GM12878 (cell line): ENCODE data around the gene ANGEL2. TPM values are rescaled to one million over a fixed set of nuclear protein-coding genes. Genes with fewer than 3 reads are reported as not detected.

ENCODE experiments used
- ATAC-seq: fragments of 200-7000 bp; cut with Tn5 transposase; 3 replicates; pipeline ENCODE4 v1.9.1; 2020; ENCODE audit warnings: mild to moderate bottlenecking, moderate library complexity
- BruUV-seq: library from RNA; stranded (reverse); fragments of 400-500 nt; replicated peaks from 2 replicates; lab custom pipeline; 2021; lab: Mats Ljungman, UMichigan
- CTCF ChIA-PET: fragments of 300-600 bp; sonication (Branson Sonifier 250); formaldehyde crosslinking; extraction: SDS; loops from one replicate; lab custom pipeline; 2021; ENCODE audit warnings: inconsistent platforms; lab: Yijun Ruan, JAX
- POLR2A ChIA-PET: fragments of 350-600 bp; formaldehyde crosslinking; extraction: SDS; loops from one replicate; lab custom pipeline; 2021; ENCODE audit warnings: inconsistent platforms; lab: Charles Lee
- RAD21 ChIA-PET: fragments of 300-600 bp; sonication (Branson Sonifier 250); formaldehyde crosslinking; loops from one replicate; lab custom pipeline; 2023; ENCODE audit warnings: antibody characterized with exemption; ENCODE audit not compliant: unreplicated experiment; lab: Charles Lee
- SMC1A ChIA-PET: fragments of 300-600 bp; sonication (Branson Sonifier 250); formaldehyde crosslinking; loops from one replicate; lab custom pipeline; 2023; ENCODE audit not compliant: unreplicated experiment, uncharacterized antibody; lab: Charles Lee
- DNase-seq: peaks from one replicate; pipeline ENCODE4 v3.0.0-alpha.2; 2011; ENCODE audit warnings: low read depth, low spot score
- FAIRE-seq: peaks from 3 replicates; lab custom pipeline; 2011; peaks lifted over from hg19 to GRCh38; lab: Jason Lieb, UNC
- H2AFZ ChIP-seq: 2 replicates; pipeline ENCODE4 v1.6.0; 2011; ENCODE audit warnings: low read depth, low read length, control low read depth; ENCODE audit not compliant: control insufficient read depth
- H3K27ac ChIP-seq: 2 replicates; pipeline ENCODE4 v1.5.1; 2011; ENCODE audit warnings: control low read depth; ENCODE audit not compliant: control insufficient read depth, insufficient read depth
- H3K27me3 ChIP-seq, 2 experiments: replicated peaks in 1 of 2; 2 replicates each; pipeline versions ENCODE4 v1.6.0 to v1.6.1; 2011; ENCODE audit warnings: low read length in 1 of 2; ENCODE audit not compliant: control insufficient read depth in 2 of 2, insufficient read depth in 2 of 2
- H3K36me3 ChIP-seq, 2 experiments: 2 replicates each; pipeline ENCODE4 v1.5.1; 2011; ENCODE audit warnings: low read length in 1 of 2; ENCODE audit not compliant: control insufficient read depth in 2 of 2, insufficient read depth in 2 of 2
- H3K4me1 ChIP-seq: 2 replicates; pipeline ENCODE4 v1.6.1; 2011; ENCODE audit warnings: mild to moderate bottlenecking, low read length, moderate library complexity, mixed read lengths; ENCODE audit not compliant: control insufficient read depth, insufficient read depth
- H3K4me2 ChIP-seq: 2 replicates; pipeline ENCODE4 v1.6.0; 2011; ENCODE audit warnings: control low read depth; ENCODE audit not compliant: control insufficient read depth, insufficient read depth
- H3K4me3 ChIP-seq: fragments of 200-600 bp; sonication (generic); 2 replicates; pipeline ENCODE4 v1.5.1; 2016
- H3K79me2 ChIP-seq: 2 replicates; pipeline ENCODE4 v1.6.0; 2011; ENCODE audit warnings: low read length; ENCODE audit not compliant: control insufficient read depth, insufficient read depth
- H3K9ac ChIP-seq: 2 replicates; pipeline ENCODE4 v1.8.0; 2011; ENCODE audit warnings: low read length, control low read depth, mixed read lengths; ENCODE audit not compliant: control insufficient read depth, insufficient read depth
- H3K9me3 ChIP-seq: replicated peaks from 3 replicates; pipeline ENCODE4 v1.5.1; 2011; ENCODE audit warnings: mild to moderate bottlenecking, low read length; ENCODE audit not compliant: control insufficient read depth, insufficient read depth
- H4K20me1 ChIP-seq: 2 replicates; pipeline ENCODE4 v1.6.0; 2011; ENCODE audit not compliant: control insufficient read depth, insufficient read depth
- ATF7 ChIP-seq: fragments of 450-650 bp; IDR thresholded peaks from 2 replicates; pipeline ENCODE4 v1.6.1; 2016; ENCODE audit warnings: low read depth, mild to moderate bottlenecking
- HCFC1 ChIP-seq: fragments of 150-350 bp; IDR thresholded peaks from 2 replicates; pipeline ENCODE4 v1.6.1; 2014; ENCODE audit warnings: low read length
- IKZF1 ChIP-seq: fragments of 450-650 bp; conservative IDR thresholded peaks from 2 replicates; pipeline ENCODE4 v1.6.1; 2017; ENCODE audit warnings: antibody characterized with exemption, mild to moderate bottlenecking
- MEF2A ChIP-seq: IDR thresholded peaks from 2 replicates; pipeline ENCODE4 v1.6.1; 2011; ENCODE audit warnings: low read depth, mild to moderate bottlenecking, low read length, moderate library complexity; ENCODE audit not compliant: insufficient read depth
- MYC ChIP-seq: IDR thresholded peaks from 2 replicates; pipeline ENCODE4 v1.6.1; 2011; ENCODE audit warnings: mild to moderate bottlenecking, low read length, moderate library complexity, inconsistent platforms; ENCODE audit not compliant: insufficient read depth, insufficient replicate concordance, insufficient read length, severe bottlenecking
- NFIC ChIP-seq: IDR thresholded peaks from 2 replicates; pipeline ENCODE4 v1.6.1; 2012; ENCODE audit warnings: low read depth, mild to moderate bottlenecking, inconsistent platforms, low read length, moderate library complexity
- POLR2AphosphoS5 ChIP-seq: IDR thresholded peaks from 2 replicates; pipeline ENCODE4 v1.6.1; 2011; ENCODE audit warnings: mild to moderate bottlenecking, low read length, inconsistent platforms
- RAD51 ChIP-seq: fragments of 450-650 bp; IDR thresholded peaks from 2 replicates; pipeline ENCODE4 v1.6.1; 2016; ENCODE audit warnings: moderate library complexity, mild to moderate bottlenecking, inconsistent platforms
- RBBP5 ChIP-seq: fragments of 200-600 bp; sonication (generic); conservative IDR thresholded peaks from 2 replicates; pipeline ENCODE4 v1.6.1; 2016
- RUNX3 ChIP-seq: IDR thresholded peaks from 2 replicates; pipeline ENCODE4 v1.6.1; 2012; ENCODE audit warnings: low read length, inconsistent platforms
- SREBF1 ChIP-seq: IDR thresholded peaks from 2 replicates; pipeline ENCODE4 v1.6.1; 2012; ENCODE audit warnings: mild to moderate bottlenecking, low read length
- SUPT20H ChIP-seq: IDR thresholded peaks from 2 replicates; pipeline ENCODE4 v1.6.1; 2011; ENCODE audit warnings: low read depth, mild to moderate bottlenecking, low read length, moderate library complexity, borderline replicate concordance; ENCODE audit not compliant: control insufficient read depth
- TARDBP ChIP-seq: IDR thresholded peaks from 2 replicates; pipeline ENCODE4 v1.6.1; 2016; ENCODE audit warnings: borderline replicate concordance
- WGBS: methylation state at CpG from one replicate; pipeline ENCODE4 v1.1.6; 2016; ENCODE audit warnings: low lambda C conversion rate; ENCODE audit not compliant: insufficient replicate concordance, insufficient coverage; ENCODE audit errors: missing lambda C conversion rate; 5-methylcytosine and 5-hydroxymethylcytosine counted together
- in situ Hi-C: fragments of 300-500 bp; cut with MboI; formaldehyde crosslinking; loops from 9 replicates; pipeline ENCODE4 v1.14.3; 2018; ENCODE audit warnings: mixed read lengths
- intact Hi-C: fragments of 100-400 bp; cut with micrococcal nuclease; formaldehyde crosslinking; loops from one replicate; pipeline ENCODE4 v1.14.2; 2022; ENCODE audit not compliant: unreplicated experiment
- polyA plus RNA-seq, 11 experiments: library from polyadenylated mRNA; depleted of rRNA in 4 of 11; unstranded in 6 of 11; stranded (reverse) in 5 of 11; fragments of >200 nt; fragmentation: Nextera tagmentation in 4 of 11; fragmentation: Illumina TruSeq in 1 of 11; extraction: Ambion mirVana in 4 of 11; extraction: Trizol in 1 of 11; gene quantifications; 1 replicate in 1 of 11; 2 replicates in 10 of 11; pipeline versions ENCODE4 v1.2.1 to v1.2.3, GENCODE V29; 2011 to 2016; ENCODE audit warnings: inconsistent platforms in 2 of 11, missing spikeins in 2 of 11, low read depth in 1 of 11
- total RNA-seq, 4 experiments: library from RNA; depleted of rRNA in 3 of 4; stranded (reverse); fragments of >200 nt in 3 of 4; fragmentation: Illumina TruSeq in 1 of 4; extraction: Trizol in 1 of 4; gene quantifications; 2 replicates each; pipeline versions ENCODE4 v1.2.1 to v1.2.3, GENCODE V29; 2013 to 2021
- TF ChIP-seq, protein P1 (sequence below): fragments of 450-650 bp; IDR thresholded peaks from 2 replicates; pipeline ENCODE4 v1.6.1; 2017; ENCODE audit warnings: antibody characterized with exemption, mild to moderate bottlenecking, moderate library complexity
- TF ChIP-seq, protein P2 (sequence below): fragments of 450-650 bp; IDR thresholded peaks from 2 replicates; pipeline ENCODE4 v1.6.1; 2016; ENCODE audit warnings: mild to moderate bottlenecking
- TF ChIP-seq, protein P3 (sequence below): IDR thresholded peaks from 2 replicates; pipeline ENCODE4 v1.6.1; 2011; ENCODE audit warnings: mild to moderate bottlenecking, low read depth, low read length, moderate library complexity; ENCODE audit not compliant: insufficient replicate concordance
- TF ChIP-seq, protein P4 (sequence below): fragments of 150-350 bp; IDR thresholded peaks from 2 replicates; pipeline ENCODE4 v1.6.1; 2014; ENCODE audit warnings: mild to moderate bottlenecking, low read depth, low read length

ANGEL2 gene
- total and polyA plus RNA-seq, 10 of the 15 experiments (the other 5 are each of a cell fraction or from before 2014, with no cell fraction given) = 6.3 to 53.9 (median 30.7) TPM

DNA sequence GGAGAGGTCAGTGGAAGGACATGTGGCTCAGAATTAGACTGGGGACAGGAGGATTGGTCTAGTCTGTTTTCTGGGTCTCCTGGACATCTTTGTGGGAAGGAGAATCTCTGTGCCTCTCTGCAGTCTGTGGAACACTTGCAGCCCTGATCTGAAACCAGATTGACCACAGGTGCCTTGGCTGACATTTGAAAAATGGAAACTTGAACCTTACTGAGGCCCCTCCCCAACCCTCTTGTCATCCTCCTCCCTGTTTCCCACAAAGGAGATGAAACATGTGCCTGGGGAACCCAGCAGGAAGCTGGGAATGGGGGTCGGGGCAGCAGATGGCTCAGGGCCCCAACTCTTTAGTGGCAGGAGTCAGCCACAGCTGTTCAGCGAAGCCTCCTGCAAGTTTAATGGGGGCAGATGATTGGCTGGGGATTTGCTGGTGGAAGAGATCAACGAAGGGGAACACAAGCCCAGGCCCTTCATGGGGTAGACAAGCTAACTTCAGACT lies 47.3 kb downstream of the ANGEL2 start:
- peak overlapping the region; percentile 60 for H3K27ac ChIP-seq
- WGBS = 66% methylated on average over 3 of the region's 3 CpGs
- peaks cover 18% of the 10 kb centered on the region for H3K4me1 ChIP-seq
- DNase-seq = no peak
- H3K4me2 ChIP-seq = peak overlapping the region; percentile 40; the same call in 1 of the 2 replicates
- peak; percentile 83 for ATAC-seq
- H3K36me3 ChIP-seq = peaks cover 12 to 28% of the 10 kb centered on the region in 2 experiments
- no peaks in the 10 kb centered on the region for H3K79me2 ChIP-seq
- POLR2A ChIA-PET = interaction anchor here (0.9 to 6.9 kb wide), 4 partner anchors 10 to 44 kb away, joined by 3 to 38 read pairs (median 3); no protein-coding TSS in a partner anchor
- no peaks in the 10 kb centered on the region for H3K9me3 ChIP-seq
- RAD21 ChIA-PET = interaction anchor here (1.3 kb wide), 1 partner anchor 9 kb away, joined by 3 read pairs; no protein-coding TSS in a partner anchor
- TF ChIP-seq RUNX3 (peak; percentile 78), MEF2A (no peak), SREBF1 (no peak), RBBP5 (no peak), TARDBP (no peak), HCFC1 (no peak), IKZF1 (peak; percentile 14; the same call in 1 of the 2 replicates), POLR2AphosphoS5 (no peak), RAD51 (no peak), NFIC (0 out of 2 replicates have a peak, but pooled peaks have one; percentile 13), ATF7 (no peak), MYC (no peak), SUPT20H (no peak)
- TF ChIP-seq, protein P1, sequence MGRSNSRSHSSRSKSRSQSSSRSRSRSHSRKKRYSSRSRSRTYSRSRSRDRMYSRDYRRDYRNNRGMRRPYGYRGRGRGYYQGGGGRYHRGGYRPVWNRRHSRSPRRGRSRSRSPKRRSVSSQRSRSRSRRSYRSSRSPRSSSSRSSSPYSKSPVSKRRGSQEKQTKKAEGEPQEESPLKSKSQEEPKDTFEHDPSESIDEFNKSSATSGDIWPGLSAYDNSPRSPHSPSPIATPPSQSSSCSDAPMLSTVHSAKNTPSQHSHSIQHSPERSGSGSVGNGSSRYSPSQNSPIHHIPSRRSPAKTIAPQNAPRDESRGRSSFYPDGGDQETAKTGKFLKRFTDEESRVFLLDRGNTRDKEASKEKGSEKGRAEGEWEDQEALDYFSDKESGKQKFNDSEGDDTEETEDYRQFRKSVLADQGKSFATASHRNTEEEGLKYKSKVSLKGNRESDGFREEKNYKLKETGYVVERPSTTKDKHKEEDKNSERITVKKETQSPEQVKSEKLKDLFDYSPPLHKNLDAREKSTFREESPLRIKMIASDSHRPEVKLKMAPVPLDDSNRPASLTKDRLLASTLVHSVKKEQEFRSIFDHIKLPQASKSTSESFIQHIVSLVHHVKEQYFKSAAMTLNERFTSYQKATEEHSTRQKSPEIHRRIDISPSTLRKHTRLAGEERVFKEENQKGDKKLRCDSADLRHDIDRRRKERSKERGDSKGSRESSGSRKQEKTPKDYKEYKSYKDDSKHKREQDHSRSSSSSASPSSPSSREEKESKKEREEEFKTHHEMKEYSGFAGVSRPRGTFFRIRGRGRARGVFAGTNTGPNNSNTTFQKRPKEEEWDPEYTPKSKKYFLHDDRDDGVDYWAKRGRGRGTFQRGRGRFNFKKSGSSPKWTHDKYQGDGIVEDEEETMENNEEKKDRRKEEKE = no peak
- TF ChIP-seq, protein P2, sequence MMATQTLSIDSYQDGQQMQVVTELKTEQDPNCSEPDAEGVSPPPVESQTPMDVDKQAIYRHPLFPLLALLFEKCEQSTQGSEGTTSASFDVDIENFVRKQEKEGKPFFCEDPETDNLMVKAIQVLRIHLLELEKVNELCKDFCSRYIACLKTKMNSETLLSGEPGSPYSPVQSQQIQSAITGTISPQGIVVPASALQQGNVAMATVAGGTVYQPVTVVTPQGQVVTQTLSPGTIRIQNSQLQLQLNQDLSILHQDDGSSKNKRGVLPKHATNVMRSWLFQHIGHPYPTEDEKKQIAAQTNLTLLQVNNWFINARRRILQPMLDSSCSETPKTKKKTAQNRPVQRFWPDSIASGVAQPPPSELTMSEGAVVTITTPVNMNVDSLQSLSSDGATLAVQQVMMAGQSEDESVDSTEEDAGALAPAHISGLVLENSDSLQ = peak; percentile 47; the same call in 1 of the 2 replicates
- TF ChIP-seq, protein P3, sequence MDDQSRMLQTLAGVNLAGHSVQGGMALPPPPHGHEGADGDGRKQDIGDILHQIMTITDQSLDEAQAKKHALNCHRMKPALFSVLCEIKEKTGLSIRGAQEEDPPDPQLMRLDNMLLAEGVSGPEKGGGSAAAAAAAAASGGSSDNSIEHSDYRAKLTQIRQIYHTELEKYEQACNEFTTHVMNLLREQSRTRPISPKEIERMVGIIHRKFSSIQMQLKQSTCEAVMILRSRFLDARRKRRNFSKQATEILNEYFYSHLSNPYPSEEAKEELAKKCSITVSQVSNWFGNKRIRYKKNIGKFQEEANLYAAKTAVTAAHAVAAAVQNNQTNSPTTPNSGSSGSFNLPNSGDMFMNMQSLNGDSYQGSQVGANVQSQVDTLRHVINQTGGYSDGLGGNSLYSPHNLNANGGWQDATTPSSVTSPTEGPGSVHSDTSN = peak; percentile 56
- TF ChIP-seq, protein P4, sequence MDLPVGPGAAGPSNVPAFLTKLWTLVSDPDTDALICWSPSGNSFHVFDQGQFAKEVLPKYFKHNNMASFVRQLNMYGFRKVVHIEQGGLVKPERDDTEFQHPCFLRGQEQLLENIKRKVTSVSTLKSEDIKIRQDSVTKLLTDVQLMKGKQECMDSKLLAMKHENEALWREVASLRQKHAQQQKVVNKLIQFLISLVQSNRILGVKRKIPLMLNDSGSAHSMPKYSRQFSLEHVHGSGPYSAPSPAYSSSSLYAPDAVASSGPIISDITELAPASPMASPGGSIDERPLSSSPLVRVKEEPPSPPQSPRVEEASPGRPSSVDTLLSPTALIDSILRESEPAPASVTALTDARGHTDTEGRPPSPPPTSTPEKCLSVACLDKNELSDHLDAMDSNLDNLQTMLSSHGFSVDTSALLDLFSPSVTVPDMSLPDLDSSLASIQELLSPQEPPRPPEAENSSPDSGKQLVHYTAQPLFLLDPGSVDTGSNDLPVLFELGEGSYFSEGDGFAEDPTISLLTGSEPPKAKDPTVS = no peak
- CTCF ChIA-PET = interaction anchor here (0.9 to 6.2 kb wide), 16 partner anchors 10 to 219 kb away, joined by 3 to 61 read pairs (median 6); no protein-coding TSS in a partner anchor
- in situ Hi-C loops = no loop called here
- H4K20me1 ChIP-seq = no peaks in the 10 kb centered on the region
- TSS peak; percentile 14 for BruUV-seq
- no peaks in the 10 kb centered on the region for H3K27me3 ChIP-seq
- SMC1A ChIA-PET = interaction anchor here (0.7 to 5.0 kb wide), 19 partner anchors 9 to 303 kb away, joined by 3 to 39 read pairs (median 4); no protein-coding TSS in a partner anchor
- intact Hi-C loops = loop anchor here (1.0 kb wide), 1 partner anchor 11 kb away; no protein-coding TSS in a partner anchor
- H3K9ac ChIP-seq = no peak overlapping the region
- no peak overlapping the region for H2AFZ ChIP-seq
- no peak overlapping the region for H3K4me3 ChIP-seq
- FAIRE-seq = no peak
